CD4-positive, alpha-beta T cell treated with Interleukin-4 for 1 hour (primary cell): ENCODE data around the gene PRF1.

ENCODE experiments used
- DNase-seq, 2 donors: peaks; one replicate each; pipeline ENCODE4 v3.0.0-alpha.2; 2020 to 2022

Gene PRF1

DNA sequence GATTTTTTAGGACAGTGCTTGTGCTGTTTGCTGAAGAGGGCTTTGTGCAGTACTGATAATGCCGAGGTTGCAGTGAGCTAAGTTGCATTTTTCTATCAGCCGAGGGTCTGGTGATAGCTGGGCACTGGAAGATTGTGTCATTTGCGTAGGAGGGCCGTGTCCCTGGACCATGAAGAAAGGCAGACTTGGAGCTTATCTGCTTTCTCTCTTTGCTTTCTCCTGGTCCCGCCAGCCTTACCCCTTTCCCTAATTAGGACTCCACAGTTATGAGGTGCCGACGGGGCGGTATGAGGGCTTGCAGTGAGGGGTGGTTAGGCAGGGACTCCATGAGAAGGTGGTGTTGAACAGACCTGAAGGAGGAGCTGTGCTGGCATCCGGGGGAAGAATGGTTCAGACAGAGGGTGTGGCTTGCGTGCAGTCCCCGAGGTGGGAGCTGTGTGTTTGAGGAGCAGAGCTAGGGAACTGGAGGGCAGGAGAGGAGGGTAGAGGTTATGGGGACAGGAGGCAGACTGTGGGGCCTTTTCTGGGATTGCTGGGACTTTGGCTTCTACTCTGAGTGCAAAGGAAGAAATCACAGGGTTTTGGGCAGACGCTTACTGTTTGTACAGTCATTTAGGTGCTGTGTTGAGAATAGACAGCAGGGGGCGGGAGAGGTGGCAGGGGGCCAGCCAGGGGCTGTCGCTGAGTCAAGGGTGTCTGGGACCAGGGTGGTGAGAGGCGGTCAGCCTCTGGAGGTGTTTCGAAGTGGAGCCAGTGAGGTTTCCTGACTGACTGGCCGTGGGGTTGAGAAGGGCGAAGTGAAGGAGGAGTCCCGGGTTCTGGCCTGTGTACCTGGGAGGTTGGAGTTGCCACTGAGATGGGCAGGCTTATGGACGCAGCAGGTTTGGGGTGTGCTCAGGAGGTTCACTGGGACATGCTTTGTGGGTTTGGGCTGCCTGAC lies 43.4 kb downstream of the PRF1 start:
- peak; percentile 69 to 73 for DNase-seq

DNA sequence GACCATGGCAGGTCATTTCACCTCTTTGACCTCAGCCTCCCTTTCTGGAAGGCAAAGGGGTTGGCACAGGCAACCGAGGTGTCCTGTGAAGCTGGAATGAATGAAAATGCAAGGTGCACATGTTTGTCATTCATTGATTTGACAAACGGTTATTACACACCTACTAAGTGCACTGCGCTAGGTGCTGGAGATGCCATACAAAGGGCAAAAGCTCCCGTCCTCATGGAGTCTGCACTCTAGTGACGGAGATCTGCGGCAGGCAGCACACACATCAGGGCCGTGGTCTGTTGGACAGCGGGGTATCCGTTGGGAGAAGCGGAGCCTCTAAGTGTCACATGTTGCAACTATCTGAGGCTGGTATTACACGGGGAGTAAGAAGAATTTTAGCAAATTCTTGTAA lies 44.2 kb downstream of the PRF1 start:
- no peak for DNase-seq

DNA sequence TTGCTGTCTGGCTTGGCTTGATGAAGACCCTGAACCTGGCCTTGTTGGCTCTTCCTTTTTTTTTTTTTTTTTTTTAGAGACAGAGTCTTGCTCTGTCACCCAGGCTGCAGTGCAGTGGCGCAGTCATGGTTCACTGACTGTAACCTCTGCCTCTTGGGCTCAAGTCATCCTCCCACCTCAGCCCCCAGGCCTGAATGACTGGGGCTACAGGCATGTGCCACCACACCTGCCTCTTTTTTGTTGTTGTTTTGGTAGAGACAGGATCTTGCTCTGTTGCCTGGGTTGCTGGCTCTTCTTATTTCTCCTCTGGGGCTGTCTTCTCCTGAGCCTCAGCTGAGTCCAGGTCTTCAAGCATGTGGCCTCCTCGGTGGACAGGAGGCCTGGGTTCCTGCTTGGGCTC lies 44.7 kb downstream of the PRF1 start:
- DNase-seq, result no peak

DNA sequence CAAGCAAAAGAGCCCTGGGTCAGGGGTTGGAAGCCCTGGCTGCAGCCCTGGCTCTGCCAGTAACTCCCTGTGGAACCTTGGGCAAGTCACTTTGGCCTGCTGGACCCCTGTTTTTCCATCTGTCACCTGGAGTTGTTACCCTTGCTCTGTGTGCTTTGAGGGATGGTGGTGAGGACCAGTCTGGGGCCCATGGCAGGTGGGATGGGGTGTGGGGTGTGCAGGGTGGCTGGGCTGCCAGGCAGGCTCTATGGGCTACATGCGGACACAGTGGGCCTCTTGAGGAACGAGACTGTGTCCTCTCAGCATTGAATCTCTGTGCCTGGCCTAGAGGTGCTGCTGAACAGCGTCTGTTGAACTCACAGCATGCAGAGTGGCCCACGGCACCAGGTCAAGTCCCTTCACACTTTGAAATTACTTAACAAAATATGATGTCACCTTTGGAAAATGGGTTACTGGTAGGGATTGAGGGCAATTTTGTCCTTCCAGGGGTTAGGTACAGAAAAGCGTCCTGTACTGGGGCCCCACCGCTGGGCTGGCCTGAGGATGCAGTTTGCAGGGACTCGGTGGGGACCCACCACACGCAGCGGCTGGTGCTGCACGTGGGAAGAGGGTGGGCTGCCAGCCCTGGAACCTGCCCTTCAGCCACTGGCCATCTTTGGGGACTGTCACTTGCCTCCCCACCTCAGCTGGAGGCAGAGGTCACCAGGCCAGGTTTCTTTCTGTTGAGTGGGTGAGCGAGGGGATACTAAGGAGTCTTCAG lies 45.3 kb downstream of the PRF1 start:
- no peak for DNase-seq

DNA sequence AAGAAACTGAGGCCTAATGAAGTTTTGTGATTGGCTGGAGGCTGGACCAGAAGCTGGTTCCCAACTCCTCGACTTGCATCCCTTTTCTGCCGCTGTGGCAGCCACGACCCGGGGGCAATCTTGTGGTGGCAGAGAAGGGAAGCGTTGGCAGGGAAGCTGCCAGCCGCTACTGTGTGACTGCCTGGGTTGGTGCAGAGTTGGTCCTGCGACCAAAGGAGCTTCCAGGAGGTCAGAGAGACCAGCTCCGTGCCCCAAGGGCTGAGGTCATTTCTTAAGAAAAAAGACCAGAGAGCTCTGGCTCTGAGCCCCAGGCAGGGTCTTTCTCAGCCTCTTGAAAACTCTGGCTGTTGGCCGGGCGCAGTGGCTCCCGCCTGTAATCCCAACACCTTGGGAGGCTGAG lies 47.2 kb downstream of the PRF1 start:
- DNase-seq, result no peak

DNA sequence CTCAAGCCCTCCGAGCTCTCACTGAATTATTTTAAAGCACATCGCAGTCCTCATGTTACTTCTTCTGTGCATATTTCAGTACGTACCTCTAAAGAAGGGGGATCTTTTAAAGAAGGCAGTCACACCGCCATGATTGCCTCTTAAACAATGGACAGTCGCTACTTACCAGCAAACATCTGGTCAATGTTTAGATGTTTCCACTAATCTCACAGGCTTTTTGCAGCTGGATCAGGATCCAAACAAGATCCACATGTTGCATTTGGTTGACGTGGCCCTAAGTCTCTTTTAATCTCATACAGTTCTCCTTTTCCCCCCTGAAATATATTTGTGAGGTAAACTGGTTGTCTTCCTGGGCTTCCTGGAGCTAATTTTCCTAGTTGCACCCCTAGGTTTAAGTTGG lies 50.0 kb downstream of the PRF1 start:
- DNase-seq, result no peak

DNA sequence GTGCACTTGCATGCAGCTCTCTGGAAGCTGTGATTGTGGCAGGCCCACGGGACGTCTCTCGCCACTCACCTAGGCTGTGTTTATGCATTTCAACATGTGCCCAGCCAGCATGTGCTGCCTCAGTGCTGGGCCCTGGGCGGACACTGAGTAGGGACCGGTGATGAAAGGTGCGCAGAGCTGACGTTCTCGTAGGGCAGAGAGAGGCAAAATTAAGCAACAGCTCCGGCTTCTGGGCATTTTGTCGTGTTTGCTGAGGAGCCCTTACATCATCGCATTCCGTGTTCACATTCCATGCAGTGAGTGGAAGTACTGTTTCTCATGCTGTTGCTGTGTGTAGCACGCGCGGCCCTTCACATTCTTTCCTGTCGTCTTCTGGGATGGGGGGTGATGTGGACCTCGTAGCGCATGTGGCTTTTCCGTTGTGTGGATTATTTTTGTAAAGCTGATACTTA lies 50.5 kb downstream of the PRF1 start:
- no peak for DNase-seq

DNA sequence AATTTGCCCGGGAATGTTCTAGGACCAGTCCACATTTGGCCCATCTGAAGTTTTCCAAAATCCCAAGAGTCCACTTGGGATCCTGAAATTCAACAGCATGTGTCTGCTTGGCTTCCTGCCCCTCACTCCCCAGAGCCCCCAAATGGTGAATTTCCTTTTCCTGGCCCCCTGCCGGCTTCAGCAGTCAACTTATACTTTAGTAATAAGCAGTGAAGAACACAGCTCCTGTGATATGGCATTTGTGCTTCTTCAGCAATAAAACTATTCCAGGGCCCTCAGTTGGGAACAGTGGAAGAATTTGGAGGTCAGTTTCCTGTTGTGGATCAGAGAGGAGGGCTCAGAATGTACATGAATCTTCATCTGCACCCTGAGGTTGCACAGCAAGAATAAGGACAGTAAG lies 51.1 kb downstream of the PRF1 start:
- no peak for DNase-seq

DNA sequence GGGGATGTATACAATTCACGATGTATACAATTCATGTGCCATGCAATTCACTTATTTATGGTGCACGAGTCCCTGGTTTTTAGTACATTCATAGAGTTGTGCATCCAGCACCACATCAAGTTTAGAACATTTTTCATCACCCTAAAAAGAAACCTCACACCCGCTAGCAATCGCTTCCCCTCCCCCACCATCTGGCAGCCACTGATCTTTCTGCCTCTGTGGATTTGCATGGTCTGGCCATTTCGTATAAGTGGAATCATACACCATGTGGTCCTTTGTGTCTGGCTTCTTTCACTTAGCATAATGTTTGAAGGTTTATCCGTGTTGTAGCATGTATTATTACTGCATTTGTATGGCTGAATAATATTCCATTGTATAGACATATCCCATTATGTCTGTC lies 52.1 kb downstream of the PRF1 start:
- DNase-seq, result no peak

DNA sequence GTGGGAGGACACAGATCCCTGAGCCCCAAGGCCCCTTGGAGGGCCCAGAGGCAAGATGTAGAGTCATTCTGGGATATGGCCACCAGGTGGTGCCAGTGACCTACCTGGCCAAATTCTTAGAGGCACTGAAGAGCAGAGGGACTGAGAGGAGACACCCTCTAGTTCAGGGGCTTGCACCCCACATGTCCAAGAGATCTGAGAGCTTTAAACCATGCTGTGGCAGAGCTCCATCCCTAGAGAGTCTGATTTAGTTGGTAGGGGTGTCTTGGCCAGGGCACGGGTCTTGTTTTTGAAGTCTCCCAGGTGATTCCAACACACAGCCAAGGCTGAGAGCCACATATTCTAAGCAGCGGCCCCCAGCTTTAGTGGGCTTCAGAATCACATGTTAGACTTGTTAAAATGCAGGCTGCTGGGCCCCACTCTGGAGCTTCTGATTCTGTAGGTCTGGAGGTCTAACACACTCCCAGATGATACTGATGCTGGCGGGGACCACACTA lies 52.5 kb downstream of the PRF1 start:
- DNase-seq, result peak; percentile 74

DNA sequence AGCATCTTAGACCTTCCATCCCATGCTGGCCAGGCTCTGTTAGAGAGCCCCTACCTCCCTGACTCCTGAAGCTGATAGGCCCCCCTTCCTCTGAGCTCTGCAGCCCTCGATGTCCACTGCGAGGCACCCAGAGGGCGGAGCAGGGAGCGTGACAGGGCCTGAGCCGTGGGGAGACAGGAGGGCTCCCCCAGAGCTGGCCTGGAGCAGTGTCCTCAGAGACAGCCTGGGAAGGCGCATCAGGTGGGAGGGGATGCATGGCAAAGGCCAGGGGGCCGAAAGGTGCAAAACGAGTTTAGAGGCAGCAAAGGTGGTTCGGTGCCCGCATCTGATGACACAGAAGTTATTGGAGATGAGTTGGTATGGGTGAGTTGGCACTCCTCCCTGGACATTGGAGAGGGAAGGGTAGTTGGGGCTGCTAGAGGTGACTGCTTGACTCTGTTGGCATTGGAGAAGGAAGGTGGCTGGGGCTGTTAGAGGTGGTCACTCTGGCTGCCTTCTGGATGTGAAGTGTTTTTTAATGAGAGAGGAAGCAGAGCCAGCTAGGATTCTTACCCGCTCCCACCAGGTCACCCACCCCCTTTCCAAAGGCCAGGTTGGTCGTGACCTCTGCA lies 53.1 kb downstream of the PRF1 start:
- no peak for DNase-seq
